Thyroid gland (tissue), 4 donors: Measurements from ENCODE around the gene PLEKHM2. TPM values are rescaled to one million over a fixed set of nuclear protein-coding genes. Genes with fewer than 3 reads are reported as not detected.

Source experiments
- DNase-seq, 2 donors: peaks; one replicate each; pipeline ENCODE4 v3.0.0-alpha.2; 2019
- H3K27ac ChIP-seq, 3 donors: fragments of 200-600 bp; sonication (generic); 1 replicate in 2 of 3; 2 replicates in 1 of 3; pipeline ENCODE4 v1.5.1; 2016 to 2019; ENCODE audit warnings: mild to moderate bottlenecking in 1 of 3, moderate library complexity in 1 of 3
- H3K27me3 ChIP-seq: fragments of 200-600 bp; sonication (generic); one replicate; pipeline ENCODE4 v1.5.1; 2019
- H3K36me3 ChIP-seq, 2 donors: fragments of 200-600 bp; sonication (generic); one replicate each; pipeline ENCODE4 v1.5.1; 2016 to 2019
- H3K4me1 ChIP-seq, 2 donors: fragments of 200-600 bp; sonication (generic); one replicate each; pipeline ENCODE4 v1.5.1; 2017 to 2019
- H3K4me3 ChIP-seq, 3 donors: fragments of 200-600 bp; sonication (generic); replicated peaks in 1 of 3; 1 replicate in 2 of 3; 2 replicates in 1 of 3; pipeline ENCODE4 v1.5.1; 2016; ENCODE audit warnings: mild to moderate bottlenecking in 1 of 3
- H3K9me3 ChIP-seq: fragments of 200-600 bp; sonication (generic); one replicate; pipeline ENCODE4 v1.5.1; 2017
- POLR2A ChIP-seq, 2 donors: fragments of 450-650 bp; IDR thresholded peaks; one replicate each; pipeline ENCODE4 v1.6.1; 2017; ENCODE audit warnings: antibody characterized with exemption in 2 of 2, mild to moderate bottlenecking in 2 of 2, moderate library complexity in 1 of 2
- WGBS, 2 donors: methylation state at CpG; one replicate each; pipeline ENCODE4 v1.1.5; 2017; 5-methylcytosine and 5-hydroxymethylcytosine counted together
- intact Hi-C: fragments of 100-400 bp; cut with DNase I; formaldehyde crosslinking; loops from one replicate; pipeline ENCODE4 v1.15.1; 2023
- total RNA-seq, 4 donors: library from RNA; depleted of rRNA; stranded (reverse); fragments of >200 nt; gene quantifications; one replicate each; pipeline ENCODE4 v1.2.3, GENCODE V29; 2016
- TF ChIP-seq, protein P1 (sequence below), 6 experiments: fragments of 200-600 bp in 3 of 6; fragments of 450-650 bp in 3 of 6; sonication (generic) in 3 of 6; IDR thresholded peaks; one replicate each; pipeline ENCODE4 v1.5.1; 2016 to 2019; ENCODE audit warnings: antibody characterized with exemption in 6 of 6, mild to moderate bottlenecking in 2 of 6, inconsistent platforms in 1 of 6, moderate library complexity in 1 of 6

The PLEKHM2 gene
- total RNA-seq, 4 donors from 2014 or later, result 38.3 to 48.4 (median 39.4) TPM

DNA sequence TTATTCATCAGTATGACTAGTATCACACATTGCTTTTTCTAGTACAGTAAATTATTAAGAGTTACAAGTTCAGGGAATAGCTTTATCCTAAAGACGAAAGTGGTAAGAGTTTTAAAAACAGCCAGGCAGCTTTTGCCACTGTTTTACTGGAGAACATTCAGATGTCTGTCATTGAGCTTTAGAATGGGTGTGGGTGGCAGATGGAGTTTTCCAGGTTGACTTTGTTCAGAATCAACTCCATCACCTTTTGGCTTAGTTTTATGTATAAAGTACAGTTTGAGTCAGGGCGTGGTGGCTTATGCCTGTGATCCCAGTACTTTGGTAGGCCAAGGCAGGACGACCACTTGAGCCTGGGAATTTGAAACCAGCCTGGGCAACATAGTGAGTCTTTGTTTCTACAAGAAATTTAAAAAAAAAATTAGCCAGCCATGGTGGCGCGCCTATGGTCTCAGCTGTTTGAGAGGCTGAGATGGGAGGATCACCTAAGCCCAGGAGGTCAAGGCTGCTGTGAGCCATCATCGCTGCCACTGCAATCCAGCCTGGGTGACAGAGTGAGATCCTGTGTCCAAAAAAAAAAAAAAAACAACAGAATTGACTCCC, 29.9 kb upstream of the PLEKHM2 start:
- 97% methylated on average over 6 of the region's 6 CpGs for WGBS, 2 donors
- Histone ChIP-seq H3K4me1 (no peaks in the 10 kb centered on the region), H3K27ac (no peak overlapping the region), H3K36me3 (peaks cover 20 to 25% of the 10 kb centered on the region in 2 donors), H3K4me3 (no peak overlapping the region), H3K9me3 (no peaks in the 10 kb centered on the region), H3K27me3 (no peaks in the 10 kb centered on the region)
- intact Hi-C loops, result no loop called here
- TF ChIP-seq POLR2A (IDR thresholded peaks at IDR 0.05), result no peak
- TF ChIP-seq, protein P1, sequence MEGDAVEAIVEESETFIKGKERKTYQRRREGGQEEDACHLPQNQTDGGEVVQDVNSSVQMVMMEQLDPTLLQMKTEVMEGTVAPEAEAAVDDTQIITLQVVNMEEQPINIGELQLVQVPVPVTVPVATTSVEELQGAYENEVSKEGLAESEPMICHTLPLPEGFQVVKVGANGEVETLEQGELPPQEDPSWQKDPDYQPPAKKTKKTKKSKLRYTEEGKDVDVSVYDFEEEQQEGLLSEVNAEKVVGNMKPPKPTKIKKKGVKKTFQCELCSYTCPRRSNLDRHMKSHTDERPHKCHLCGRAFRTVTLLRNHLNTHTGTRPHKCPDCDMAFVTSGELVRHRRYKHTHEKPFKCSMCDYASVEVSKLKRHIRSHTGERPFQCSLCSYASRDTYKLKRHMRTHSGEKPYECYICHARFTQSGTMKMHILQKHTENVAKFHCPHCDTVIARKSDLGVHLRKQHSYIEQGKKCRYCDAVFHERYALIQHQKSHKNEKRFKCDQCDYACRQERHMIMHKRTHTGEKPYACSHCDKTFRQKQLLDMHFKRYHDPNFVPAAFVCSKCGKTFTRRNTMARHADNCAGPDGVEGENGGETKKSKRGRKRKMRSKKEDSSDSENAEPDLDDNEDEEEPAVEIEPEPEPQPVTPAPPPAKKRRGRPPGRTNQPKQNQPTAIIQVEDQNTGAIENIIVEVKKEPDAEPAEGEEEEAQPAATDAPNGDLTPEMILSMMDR (IDR thresholded peaks at IDR 0.05), result no peak
- DNase-seq, result no peak

DNA sequence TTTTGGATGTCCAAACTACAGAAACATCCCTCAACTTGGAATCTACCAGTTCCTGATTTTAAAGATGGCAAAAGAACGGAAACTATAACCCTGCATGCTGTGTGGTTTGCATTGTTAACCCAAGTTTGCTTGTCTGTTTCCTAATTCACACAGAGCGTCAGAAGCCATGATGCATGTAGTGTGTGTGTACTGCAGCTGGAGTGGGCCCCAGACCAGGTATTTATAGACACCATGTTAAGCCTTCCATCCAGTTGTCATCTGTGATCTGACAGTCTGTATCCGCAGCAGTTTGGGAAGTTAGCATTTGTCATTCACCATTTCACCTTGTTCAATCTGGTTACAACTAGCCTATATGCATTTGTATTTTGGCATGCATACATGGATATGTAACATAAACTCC, 27.7 kb upstream of the PLEKHM2 start:
- Histone ChIP-seq H3K4me1 (no peaks in the 10 kb centered on the region), H3K9me3 (no peaks in the 10 kb centered on the region), H3K27ac (no peak overlapping the region), H3K27me3 (no peaks in the 10 kb centered on the region), H3K4me3 (no peak overlapping the region), H3K36me3 (peaks cover 33 to 37% of the 10 kb centered on the region in 2 donors)
- TF ChIP-seq, protein P1 (IDR thresholded peaks at IDR 0.05), result no peak
- TF ChIP-seq POLR2A (IDR thresholded peaks at IDR 0.05), result no peak
- 91 to 100% methylated on average over 3 of the region's 3 CpGs for WGBS, 2 donors
- DNase-seq, result no peak
- intact Hi-C loops, result no loop called here

DNA sequence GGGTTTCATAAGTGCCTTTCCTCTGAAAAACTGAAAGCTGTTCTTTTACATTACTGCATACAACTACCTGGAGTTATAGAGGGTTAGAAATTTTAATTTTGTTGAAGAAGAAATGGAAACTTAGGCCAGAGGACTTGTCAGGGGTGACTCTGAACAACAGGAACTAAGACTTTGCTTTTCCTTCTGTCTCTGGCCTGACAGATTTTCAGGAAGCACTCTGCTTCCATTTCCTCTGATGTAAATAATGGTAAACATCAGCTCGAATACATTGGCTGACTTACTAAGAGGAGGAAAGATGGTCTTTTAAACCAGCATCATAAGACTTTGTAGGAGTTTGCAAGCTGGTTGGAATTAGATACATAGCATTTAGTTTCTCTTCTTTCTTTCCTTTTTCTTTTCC, 27.1 kb upstream of the PLEKHM2 start:
- 69 to 77% methylated on average over 1 of the region's 1 CpG for WGBS, 2 donors
- no peak for DNase-seq
- H3K4me1 ChIP-seq, result no peaks in the 10 kb centered on the region
- H3K27ac ChIP-seq, result no peak overlapping the region
- no peaks in the 10 kb centered on the region for H3K27me3 ChIP-seq
- no peak for TF ChIP-seq POLR2A (IDR thresholded peaks at IDR 0.05)
- TF ChIP-seq, protein P1 (IDR thresholded peaks at IDR 0.05), result no peak
- no peak overlapping the region for H3K4me3 ChIP-seq
- no peaks in the 10 kb centered on the region for H3K9me3 ChIP-seq
- intact Hi-C loops, result no loop called here
- H3K36me3 ChIP-seq, result peaks cover 30 to 32% of the 10 kb centered on the region in 2 donors

DNA sequence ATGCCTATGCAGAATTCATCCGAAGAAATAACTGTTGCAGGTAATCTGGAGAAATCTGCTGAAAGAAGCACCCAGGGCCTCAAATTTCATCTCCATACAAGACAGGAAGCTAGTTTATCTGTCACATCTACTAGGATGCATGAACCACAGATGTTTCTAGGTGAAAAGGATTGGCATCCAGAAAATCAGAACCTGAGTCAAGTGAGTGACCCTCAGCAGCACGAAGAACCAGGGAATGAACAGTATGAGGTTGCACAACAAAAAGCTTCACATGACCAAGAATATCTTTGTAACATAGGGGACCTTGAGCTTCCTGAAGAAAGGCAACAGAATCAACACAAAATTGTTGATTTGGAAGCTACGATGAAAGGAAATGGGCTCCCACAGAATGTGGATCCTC, 24.0 kb upstream of the PLEKHM2 start:
- no peak overlapping the region for H3K4me3 ChIP-seq
- WGBS, 2 donors, result 94 to 98% methylated on average over 3 of the region's 3 CpGs
- DNase-seq, result no peak
- peaks cover 22% of the 10 kb centered on the region in 2 donors for H3K36me3 ChIP-seq
- no peaks in the 10 kb centered on the region for H3K9me3 ChIP-seq
- TF ChIP-seq, protein P1 (IDR thresholded peaks at IDR 0.05), result no peak
- no peak for TF ChIP-seq POLR2A (IDR thresholded peaks at IDR 0.05)
- no peaks in the 10 kb centered on the region for H3K27me3 ChIP-seq
- H3K4me1 ChIP-seq, result no peaks in the 10 kb centered on the region
- H3K27ac ChIP-seq, result no peak overlapping the region
- intact Hi-C loops, result no loop called here

DNA sequence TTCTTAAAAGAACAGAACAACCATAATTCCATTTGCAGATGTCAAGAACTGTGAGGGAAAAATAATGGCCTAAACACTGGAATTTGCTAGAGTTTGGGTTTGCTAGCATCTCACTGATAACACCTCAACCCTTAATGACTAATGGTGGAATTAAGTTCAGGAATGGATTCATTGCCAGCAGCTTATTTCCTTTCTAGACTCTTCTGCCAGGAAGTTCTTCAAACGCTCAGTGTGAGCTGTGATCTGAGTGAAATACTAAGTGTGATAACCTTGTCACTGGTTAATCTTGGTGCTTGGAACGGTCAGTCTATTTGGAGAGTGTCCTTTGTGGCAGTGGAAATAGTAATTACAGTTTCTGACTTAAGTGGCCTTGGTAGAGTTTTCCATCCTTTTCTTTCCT, 21.6 kb upstream of the PLEKHM2 start:
- TF ChIP-seq, protein P1 (IDR thresholded peaks at IDR 0.05), result no peak
- no peak for TF ChIP-seq POLR2A (IDR thresholded peaks at IDR 0.05)
- intact Hi-C loops, result no loop called here
- WGBS, 2 donors, result 82 to 84% methylated on average over 2 of the region's 2 CpGs
- H3K27me3 ChIP-seq, result no peaks in the 10 kb centered on the region
- H3K36me3 ChIP-seq, result peaks cover 16 to 21% of the 10 kb centered on the region in 2 donors
- no peak overlapping the region for H3K27ac ChIP-seq
- H3K4me3 ChIP-seq, result no peak overlapping the region
- H3K9me3 ChIP-seq, result no peaks in the 10 kb centered on the region
- DNase-seq, result no peak
- H3K4me1 ChIP-seq, result no peaks in the 10 kb centered on the region
